Activated CD8-positive, alpha-beta T cell treated with anti-CD3 and anti-CD28 coated beads, Interleukin-2, amount 10 ng/mL, durations not matched to agents 7 days and 5 days (primary cell): ENCODE results near the gene EIF4A3. TPM values are rescaled to one million over a fixed set of nuclear protein-coding genes. Genes with fewer than 3 reads are reported as not detected.

Source experiments
- ATAC-seq: fragments of 150-1000 bp; cut with Tn5 transposase; one replicate; pipeline ENCODE4 v1.10.0; 2021; ENCODE audit warnings: moderate library complexity
- CTCF ChIA-PET: fragments of 350-600 bp; sonication (Branson Sonifier 250); formaldehyde crosslinking; loops from one replicate; lab custom pipeline; 2021; ENCODE audit warnings: antibody characterized with exemption; lab: Charles Lee
- POLR2A ChIA-PET: fragments of 350-600 bp; sonication (Branson Sonifier 250); formaldehyde crosslinking; loops from one replicate; lab custom pipeline; 2021; ENCODE audit warnings: antibody characterized with exemption; lab: Charles Lee
- DNase-seq: peaks from one replicate; pipeline ENCODE4 v3.0.0-alpha.2; 2020
- H3K27ac Mint-ChIP-seq: one replicate; pipeline ENCODE4 v1.8.0; 2021; ENCODE audit warnings: mild to moderate bottlenecking, mixed read lengths
- H3K27me3 Mint-ChIP-seq: one replicate; pipeline ENCODE4 v1.8.0; 2021; ENCODE audit warnings: low read depth, mixed read lengths
- H3K36me3 Mint-ChIP-seq: one replicate; pipeline ENCODE4 v1.8.0; 2021; ENCODE audit warnings: low read depth, mixed read lengths
- H3K4me1 Mint-ChIP-seq: one replicate; pipeline ENCODE4 v1.8.0; 2021; ENCODE audit warnings: low read depth, mixed read lengths
- H3K4me3 Mint-ChIP-seq: one replicate; pipeline ENCODE4 v1.8.0; 2021; ENCODE audit warnings: mild to moderate bottlenecking, mixed read lengths
- H3K9me3 Mint-ChIP-seq: one replicate; pipeline ENCODE4 v1.8.0; 2022; ENCODE audit warnings: mixed read lengths; ENCODE audit not compliant: insufficient read depth
- total RNA-seq, 2 experiments: library from RNA; stranded (reverse); gene quantifications; one replicate each; pipeline ENCODE4 v1.2.3, GENCODE V29; 2021

EIF4A3 gene
- total RNA-seq, 2 experiments from 2014 or later = 181 to 183 TPM

DNA sequence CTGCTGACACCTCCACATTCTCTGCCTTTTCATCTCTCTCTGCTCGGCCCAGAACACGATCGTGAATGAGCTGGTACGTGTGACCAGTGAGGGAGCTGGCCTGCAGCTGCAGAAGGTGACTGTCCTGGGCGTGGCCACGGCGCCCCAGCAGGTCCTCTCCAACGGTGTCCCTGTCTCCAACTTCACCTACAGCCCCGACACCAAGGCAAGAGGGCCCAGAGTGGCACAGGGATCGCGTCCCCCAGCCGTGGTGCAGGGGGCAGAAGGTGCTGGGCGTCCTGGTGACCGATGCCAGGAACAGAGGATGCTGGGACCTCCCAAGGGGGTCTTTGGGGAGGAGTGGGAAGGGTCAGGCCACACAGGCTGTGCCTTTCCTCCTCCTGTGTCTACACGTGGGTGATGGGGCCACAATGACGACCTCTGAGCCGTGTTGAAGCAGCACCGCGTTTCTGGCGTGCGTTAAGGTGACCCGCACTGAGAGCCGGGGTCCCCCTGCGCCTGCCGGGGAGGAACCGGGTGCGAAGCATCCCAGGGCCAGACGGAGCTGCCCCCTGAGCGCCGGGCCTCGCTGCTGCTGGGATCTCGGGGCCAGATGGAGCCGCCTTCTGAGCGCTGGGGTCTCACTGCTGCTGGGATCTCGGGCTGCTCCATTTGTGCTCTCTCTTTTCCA is 28.2 kb downstream of the EIF4A3 start:
- ChIA-PET POLR2A (no interaction called here), CTCF (interaction anchor here (1.0 kb wide), 1 partner anchor 17 kb away, joined by 5 read pairs; the partner anchor contains the start of gene GAA)
- Mint-ChIP-seq H3K27me3 (peaks cover 3% of the 10 kb centered on the region), H3K27ac (no peak overlapping the region), H3K4me3 (no peak overlapping the region), H3K4me1 (no peaks in the 10 kb centered on the region), H3K36me3 (no peaks in the 10 kb centered on the region), H3K9me3 (no peaks in the 10 kb centered on the region)
- DNase-seq = no peak
- ATAC-seq = no peak

GRCh38 chr17:80117491-80118401 is 29.2 kb downstream of the EIF4A3 start:
- no peak for DNase-seq
- Mint-ChIP-seq H3K27me3 (peaks cover 3% of the 10 kb centered on the region), H3K27ac (no peak overlapping the region), H3K4me1 (no peaks in the 10 kb centered on the region), H3K36me3 (no peaks in the 10 kb centered on the region), H3K9me3 (no peaks in the 10 kb centered on the region), H3K4me3 (no peak overlapping the region)
- ChIA-PET POLR2A (interaction anchor here (0.6 kb wide), 1 partner anchor 10 kb away, joined by 3 read pairs; no protein-coding TSS in a partner anchor), CTCF (interaction anchor here (1.8 kb wide), 1 partner anchor 16 kb away, joined by 7 read pairs; the partner anchor contains the start of gene GAA)
- ATAC-seq = no peak

GRCh38 chr17:80116921-80117380 is 30.0 kb downstream of the EIF4A3 start:
- DNase-seq = no peak
- Mint-ChIP-seq H3K4me1 (no peaks in the 10 kb centered on the region), H3K4me3 (no peak overlapping the region), H3K27me3 (peaks cover 3% of the 10 kb centered on the region), H3K27ac (no peak overlapping the region), H3K9me3 (no peaks in the 10 kb centered on the region), H3K36me3 (no peaks in the 10 kb centered on the region)
- CTCF ChIA-PET = interaction anchor here (1.8 kb wide), 1 partner anchor 15 kb away, joined by 7 read pairs; the partner anchor contains the start of gene GAA
- ATAC-seq = no peak
- POLR2A ChIA-PET = interaction anchor here (0.6 kb wide), 1 partner anchor 11 kb away, joined by 3 read pairs; no protein-coding TSS in a partner anchor

- H3K4me3 Mint-ChIP-seq = no peak overlapping the region
- ATAC-seq = no peak
- H3K9me3 Mint-ChIP-seq = no peaks in the 10 kb centered on the region
- H3K36me3 Mint-ChIP-seq = no peaks in the 10 kb centered on the region
- no peak for DNase-seq
- ChIA-PET CTCF (interaction anchor here (1.8 to 2.2 kb wide), 2 partner anchors 15 to 108 kb away, joined by 7 to 8 read pairs; partner anchors contain the start of gene GAA), POLR2A (no interaction called here)
- H3K27me3 Mint-ChIP-seq = peaks cover 3% of the 10 kb centered on the region
- H3K27ac Mint-ChIP-seq = no peak overlapping the region
- no peaks in the 10 kb centered on the region for H3K4me1 Mint-ChIP-seq
These were observed 30.5 kb downstream of the EIF4A3 start for GRCh38 chr17:80116276-80116920.

DNA sequence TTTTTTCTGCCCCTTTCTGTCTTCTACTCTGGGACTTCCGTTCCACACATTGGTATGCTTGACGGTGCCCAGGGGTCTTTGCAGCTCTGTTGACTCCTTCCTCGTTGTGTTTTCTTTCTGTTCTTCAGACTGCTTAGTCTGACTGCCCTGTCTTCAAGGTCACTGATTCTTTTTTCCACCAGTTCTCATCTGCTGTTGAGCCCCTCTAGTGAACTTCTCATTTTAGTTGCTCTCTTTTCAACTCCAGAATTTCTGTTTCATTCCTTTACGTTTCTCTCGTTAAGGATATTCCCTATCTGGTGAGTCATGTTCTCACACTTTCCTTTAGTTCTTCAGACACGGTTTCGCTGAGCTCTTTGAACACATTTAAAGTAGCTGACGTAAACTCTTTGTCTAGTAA is 31.8 kb downstream of the EIF4A3 start:
- no peak for DNase-seq
- ChIA-PET CTCF (interaction anchor here (2.2 to 3.0 kb wide), 2 partner anchors 14 to 107 kb away, joined by 8 to 26 read pairs; partner anchors contain the start of gene GAA), POLR2A (no interaction called here)

GRCh38 chr17:80114758-80115157 is 32.2 kb downstream of the EIF4A3 start:
- ChIA-PET CTCF (interaction anchor here (2.2 to 3.0 kb wide), 2 partner anchors 13 to 106 kb away, joined by 8 to 26 read pairs; partner anchors contain the start of gene GAA), POLR2A (no interaction called here)
- no peak for ATAC-seq
- H3K4me3 Mint-ChIP-seq = no peak overlapping the region
- H3K36me3 Mint-ChIP-seq = no peaks in the 10 kb centered on the region
- no peaks in the 10 kb centered on the region for H3K9me3 Mint-ChIP-seq
- DNase-seq = no peak
- peaks cover 3% of the 10 kb centered on the region for H3K27me3 Mint-ChIP-seq
- no peak overlapping the region for H3K27ac Mint-ChIP-seq
- no peaks in the 10 kb centered on the region for H3K4me1 Mint-ChIP-seq

More for the DNA sequence above, 31.8 kb downstream of the EIF4A3 start:
- no peak overlapping the region for H3K4me3 Mint-ChIP-seq
- H3K27ac Mint-ChIP-seq = no peak overlapping the region
- H3K4me1 Mint-ChIP-seq = no peaks in the 10 kb centered on the region
- ATAC-seq = no peak
- no peaks in the 10 kb centered on the region for H3K9me3 Mint-ChIP-seq
- H3K36me3 Mint-ChIP-seq = no peaks in the 10 kb centered on the region
- peaks cover 3% of the 10 kb centered on the region for H3K27me3 Mint-ChIP-seq

DNA sequence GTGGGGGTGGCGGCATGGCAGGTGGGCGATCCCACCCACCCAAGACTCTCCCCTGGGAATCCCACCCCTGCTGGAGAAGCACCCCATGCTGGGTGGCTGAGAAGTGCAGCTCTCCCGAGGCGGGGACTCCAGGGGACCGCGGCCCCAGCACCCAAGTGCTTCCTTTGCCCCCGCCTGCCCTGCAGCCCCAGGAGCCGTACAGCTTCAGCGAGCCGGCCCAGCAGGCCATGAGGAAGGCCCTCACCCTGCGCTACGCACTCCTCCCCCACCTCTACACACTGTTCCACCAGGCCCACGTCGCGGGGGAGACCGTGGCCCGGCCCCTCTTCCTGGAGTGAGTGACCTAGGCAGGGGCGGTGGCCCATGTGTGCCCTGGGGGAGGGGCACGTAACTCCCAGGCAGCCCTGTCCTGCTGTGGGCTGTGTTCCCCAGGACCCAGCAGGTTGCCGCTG is 33.9 kb downstream of the EIF4A3 start:
- H3K9me3 Mint-ChIP-seq = no peaks in the 10 kb centered on the region
- H3K4me1 Mint-ChIP-seq = no peaks in the 10 kb centered on the region
- no peak for ATAC-seq
- ChIA-PET CTCF (interaction anchor here (1.1 to 3.0 kb wide), 2 partner anchors 11 kb away, joined by 3 to 26 read pairs; partner anchors contain the start of gene GAA), POLR2A (interaction anchor here (0.6 kb wide), 1 partner anchor 72 kb away, joined by 3 read pairs; no protein-coding TSS in a partner anchor)
- no peak overlapping the region for H3K27ac Mint-ChIP-seq
- no peaks in the 10 kb centered on the region for H3K36me3 Mint-ChIP-seq
- peaks cover 3% of the 10 kb centered on the region for H3K27me3 Mint-ChIP-seq
- DNase-seq = no peak
- H3K4me3 Mint-ChIP-seq = no peak overlapping the region

DNA sequence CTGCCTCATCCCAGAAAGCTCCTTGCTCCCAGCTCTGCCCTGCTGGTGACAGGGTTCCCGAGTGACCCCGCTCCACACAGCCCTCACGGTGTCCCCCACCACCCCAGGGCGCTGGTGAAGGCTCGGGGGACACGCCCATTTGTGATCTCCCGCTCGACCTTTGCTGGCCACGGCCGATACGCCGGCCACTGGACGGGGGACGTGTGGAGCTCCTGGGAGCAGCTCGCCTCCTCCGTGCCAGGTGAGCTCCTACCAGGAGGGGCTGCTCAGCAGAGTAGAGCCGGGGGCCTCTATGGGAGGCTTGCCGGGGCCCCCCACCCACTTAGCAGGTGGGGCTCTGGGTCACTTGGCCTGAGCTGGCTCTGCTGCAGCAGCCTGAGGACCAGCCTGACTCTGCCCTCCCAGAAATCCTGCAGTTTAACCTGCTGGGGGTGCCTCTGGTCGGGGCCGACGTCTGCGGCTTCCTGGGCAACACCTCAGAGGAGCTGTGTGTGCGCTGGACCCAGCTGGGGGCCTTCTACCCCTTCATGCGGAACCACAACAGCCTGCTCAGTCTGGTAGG is 34.4 kb downstream of the EIF4A3 start:
- ATAC-seq = no peak
- Mint-ChIP-seq H3K27me3 (peaks cover 3% of the 10 kb centered on the region), H3K4me1 (no peaks in the 10 kb centered on the region), H3K9me3 (no peaks in the 10 kb centered on the region), H3K27ac (no peak overlapping the region), H3K36me3 (no peaks in the 10 kb centered on the region), H3K4me3 (no peak overlapping the region)
- CTCF ChIA-PET = interaction anchor here (1.1 kb wide), 1 partner anchor 11 kb away, joined by 3 read pairs; the partner anchor contains the start of gene GAA
- POLR2A ChIA-PET = interaction anchor here (0.6 kb wide), 1 partner anchor 72 kb away, joined by 3 read pairs; no protein-coding TSS in a partner anchor
- no peak for DNase-seq

DNA sequence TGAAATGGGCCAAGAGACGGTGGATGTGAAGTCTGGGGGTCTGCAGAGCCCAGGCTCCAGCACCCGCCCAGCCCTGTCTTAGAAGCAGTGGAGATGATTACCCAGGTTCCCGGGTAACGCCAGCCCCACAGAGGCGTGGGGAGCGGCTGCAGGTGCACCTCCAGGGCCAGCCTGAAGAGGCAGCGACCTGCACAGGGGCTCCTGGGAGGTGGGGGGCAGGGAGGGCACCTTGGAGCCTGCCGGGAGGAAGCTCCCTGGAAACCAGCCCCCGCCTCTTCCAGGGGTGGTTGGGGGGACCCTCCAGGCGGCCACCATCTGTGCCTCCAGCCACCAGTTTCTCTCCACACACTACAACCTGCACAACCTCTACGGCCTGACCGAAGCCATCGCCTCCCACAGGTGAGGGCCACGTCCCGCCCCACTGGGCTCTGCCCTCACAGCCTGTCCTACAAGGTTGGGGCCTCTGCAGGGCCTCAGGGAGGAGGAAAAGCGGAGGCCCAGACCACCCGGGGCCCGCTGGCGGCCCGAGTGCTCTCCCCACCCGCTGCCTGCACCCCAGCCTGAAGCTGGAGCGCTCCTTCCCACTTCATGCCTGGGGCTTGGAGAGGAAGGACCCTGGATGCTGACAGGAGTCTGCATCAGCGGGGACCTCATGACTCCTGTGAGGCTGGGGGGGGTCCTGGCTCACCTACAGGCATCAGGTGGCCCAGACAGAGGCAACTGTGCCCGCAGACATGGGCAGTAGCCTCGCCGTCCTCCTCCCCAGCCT is 35.0 kb downstream of the EIF4A3 start:
- POLR2A ChIA-PET = no interaction called here
- CTCF ChIA-PET = interaction anchor here (1.1 kb wide), 1 partner anchor 10 kb away, joined by 3 read pairs; the partner anchor contains the start of gene GAA

GRCh38 chr17:80110927-80111701 is 35.8 kb downstream of the EIF4A3 start:
- peaks cover 3% of the 10 kb centered on the region for H3K27me3 Mint-ChIP-seq
- ChIA-PET CTCF (no interaction called here), POLR2A (no interaction called here)
- DNase-seq = no peak
- H3K27ac Mint-ChIP-seq = peak overlapping the region; percentile 39
- no peak overlapping the region for H3K4me3 Mint-ChIP-seq
- ATAC-seq = no peak
- no peaks in the 10 kb centered on the region for H3K4me1 Mint-ChIP-seq
- no peaks in the 10 kb centered on the region for H3K36me3 Mint-ChIP-seq
- no peaks in the 10 kb centered on the region for H3K9me3 Mint-ChIP-seq

More for the DNA sequence above, 35.0 kb downstream of the EIF4A3 start:
- no peak for ATAC-seq
- Mint-ChIP-seq H3K9me3 (no peaks in the 10 kb centered on the region), H3K27me3 (peaks cover 3% of the 10 kb centered on the region), H3K4me1 (no peaks in the 10 kb centered on the region), H3K4me3 (no peak overlapping the region), H3K36me3 (no peaks in the 10 kb centered on the region), H3K27ac (no peak overlapping the region)
- no peak for DNase-seq
